Measurements from ENCODE around the gene PRKAR1B. TPM values are rescaled to one million over a fixed set of nuclear protein-coding genes. Genes with fewer than 3 reads are reported as not detected.

Gene PRKAR1B
- total and polyA plus RNA-seq, 2 donors (not counting 1 experiment from before 2014, with no cell fraction given), result 4.5 to 8.6 TPM

DNA sequence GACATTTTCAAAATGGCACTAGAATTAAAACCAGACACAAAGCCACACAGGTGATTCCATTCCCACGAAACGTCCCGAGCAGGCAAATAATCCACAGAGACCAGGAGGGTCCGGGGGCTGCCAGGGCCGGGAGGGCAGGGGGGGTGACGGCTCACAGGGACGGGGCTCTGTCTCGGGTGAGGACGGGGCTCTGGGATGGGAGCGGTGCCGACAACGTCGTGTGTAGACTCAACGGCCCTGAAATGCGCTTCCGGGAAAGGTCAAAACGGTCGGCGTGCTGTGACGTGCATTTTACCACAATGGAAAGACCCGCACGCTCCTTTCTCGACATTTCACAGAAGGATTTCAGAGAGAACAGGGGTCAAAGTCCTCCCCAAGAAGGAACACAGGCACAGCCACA lies 144.2 kb downstream of the PRKAR1B start:
- H3K4me3 ChIP-seq (ENCODE audit: control extremely low read depth in 1 of 5, extremely low read depth in 1 of 5, insufficient read depth in 1 of 5, low read depth in 2 of 5, low read length in 4 of 5), result no peak overlapping the region
- H3K79me2 ChIP-seq (ENCODE audit: control insufficient read depth, insufficient read depth, low read length), result no peaks in the 10 kb centered on the region
- H3K9ac ChIP-seq (ENCODE audit: low read length), result no peak overlapping the region
- H3K27me3 ChIP-seq (replicated peaks in 1 of 4; ENCODE audit: control extremely low read depth in 1 of 4, control insufficient read depth in 3 of 4, insufficient read depth in 4 of 4, low read length in 3 of 4), result no peaks in the 10 kb centered on the region
- POLR2A ChIA-PET, result no interaction called here
- Mint-ChIP-seq H3K9me3 (ENCODE audit: insufficient read depth) (no peaks in the 10 kb centered on the region), H3K27ac (no peak overlapping the region), H3K4me3 (no peak overlapping the region), H3K27me3 (no peaks in the 10 kb centered on the region), H3K4me1 (peaks cover 2% of the 10 kb centered on the region)
- CTCF ChIA-PET, result no interaction called here
- no peaks in the 10 kb centered on the region for H4K20me1 ChIP-seq (ENCODE audit: control insufficient read depth, insufficient read depth, low read length, poor library complexity, severe bottlenecking)
- peaks cover 0 to 24% (median 0%) of the 10 kb centered on the region in 3 donors for H3K9me3 ChIP-seq (ENCODE audit: control extremely low read depth in 1 of 3, control insufficient read depth in 2 of 3, insufficient read depth in 1 of 3, low read length in 2 of 3)
- 97% methylated on average over 23 of the region's 23 CpGs for WGBS (ENCODE audit: insufficient coverage)
- ATAC-seq (ENCODE audit: low read depth), result no peak
- no peaks in the 10 kb centered on the region for H3K4me1 ChIP-seq (ENCODE audit: control insufficient read depth in 2 of 2, insufficient read depth in 2 of 2, low read length in 2 of 2)
- intact Hi-C loops (cut with micrococcal nuclease), result no loop called here
- H3K27ac ChIP-seq (ENCODE audit: low read length in 2 of 2), result no peak overlapping the region
- TF ChIP-seq, protein P1, sequence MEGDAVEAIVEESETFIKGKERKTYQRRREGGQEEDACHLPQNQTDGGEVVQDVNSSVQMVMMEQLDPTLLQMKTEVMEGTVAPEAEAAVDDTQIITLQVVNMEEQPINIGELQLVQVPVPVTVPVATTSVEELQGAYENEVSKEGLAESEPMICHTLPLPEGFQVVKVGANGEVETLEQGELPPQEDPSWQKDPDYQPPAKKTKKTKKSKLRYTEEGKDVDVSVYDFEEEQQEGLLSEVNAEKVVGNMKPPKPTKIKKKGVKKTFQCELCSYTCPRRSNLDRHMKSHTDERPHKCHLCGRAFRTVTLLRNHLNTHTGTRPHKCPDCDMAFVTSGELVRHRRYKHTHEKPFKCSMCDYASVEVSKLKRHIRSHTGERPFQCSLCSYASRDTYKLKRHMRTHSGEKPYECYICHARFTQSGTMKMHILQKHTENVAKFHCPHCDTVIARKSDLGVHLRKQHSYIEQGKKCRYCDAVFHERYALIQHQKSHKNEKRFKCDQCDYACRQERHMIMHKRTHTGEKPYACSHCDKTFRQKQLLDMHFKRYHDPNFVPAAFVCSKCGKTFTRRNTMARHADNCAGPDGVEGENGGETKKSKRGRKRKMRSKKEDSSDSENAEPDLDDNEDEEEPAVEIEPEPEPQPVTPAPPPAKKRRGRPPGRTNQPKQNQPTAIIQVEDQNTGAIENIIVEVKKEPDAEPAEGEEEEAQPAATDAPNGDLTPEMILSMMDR (IDR thresholded peaks at IDR 0.05), result no peak
- TF ChIP-seq EZH2 (IDR thresholded peaks at IDR 0.05; ENCODE audit: borderline replicate concordance, insufficient read depth, low read depth, low read length, poor library complexity, severe bottlenecking), result no peak
- DNase-seq, result no peak
- H3K4me2 ChIP-seq (replicated peaks; ENCODE audit: low read depth, low read length, poor library complexity, severe bottlenecking), result no peak overlapping the region
- no peaks in the 10 kb centered on the region for H3K36me3 ChIP-seq (replicated peaks in 1 of 2; ENCODE audit: control extremely low read depth in 1 of 2, control insufficient read depth in 1 of 2, extremely low read depth in 1 of 2, insufficient read depth in 2 of 2, low read length in 1 of 2)
- H2AFZ ChIP-seq (ENCODE audit: insufficient read depth, low read depth, low read length, poor library complexity, severe bottlenecking), result no peak overlapping the region

DNA sequence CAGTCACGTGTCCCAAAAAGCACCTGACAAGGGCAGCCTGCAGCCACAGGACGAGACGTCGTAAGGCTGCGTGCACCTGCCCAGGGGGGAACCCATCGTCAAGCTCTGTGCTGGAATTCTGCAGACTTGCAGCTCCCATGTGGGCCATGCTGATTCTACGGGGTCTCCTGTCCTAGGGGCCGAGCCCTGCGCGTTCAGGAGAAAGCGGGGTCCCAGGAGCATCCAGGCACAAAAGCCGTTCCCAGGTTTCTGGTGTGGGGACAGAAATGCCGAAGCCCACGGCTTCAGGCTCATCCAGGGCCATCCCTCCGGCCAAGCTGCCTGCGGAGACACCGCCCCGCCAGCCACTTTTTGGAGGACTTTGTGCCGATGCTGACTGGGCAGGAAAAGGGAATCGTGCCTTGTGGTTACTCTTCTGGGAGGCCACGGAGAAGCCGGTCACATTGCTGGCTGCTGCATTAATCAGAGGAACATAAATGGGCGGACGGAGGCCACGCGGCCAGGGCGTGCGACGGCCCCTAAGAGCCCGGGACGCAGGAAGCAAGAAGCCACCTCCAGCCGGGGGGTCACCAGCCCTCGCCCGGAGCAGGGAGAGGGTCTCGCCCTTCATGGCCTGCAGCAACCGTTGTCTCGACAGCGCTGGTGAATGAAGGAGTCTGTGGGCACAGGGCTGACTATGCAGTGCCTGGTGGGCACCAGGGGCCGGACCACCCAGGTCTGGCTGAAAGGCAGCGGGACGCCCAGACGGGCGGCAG lies 144.8 kb downstream of the PRKAR1B start:
- no peaks in the 10 kb centered on the region for H3K36me3 ChIP-seq (replicated peaks in 1 of 2; ENCODE audit: control extremely low read depth in 1 of 2, control insufficient read depth in 1 of 2, extremely low read depth in 1 of 2, insufficient read depth in 2 of 2, low read length in 1 of 2)
- no peak overlapping the region for H3K27ac ChIP-seq (ENCODE audit: low read length in 2 of 2)
- no peak overlapping the region for H3K4me2 ChIP-seq (replicated peaks; ENCODE audit: low read depth, low read length, poor library complexity, severe bottlenecking)
- ChIA-PET CTCF (no interaction called here), POLR2A (no interaction called here)
- H3K9ac ChIP-seq (ENCODE audit: low read length), result no peak overlapping the region
- no peak for DNase-seq
- intact Hi-C loops (cut with micrococcal nuclease), result no loop called here
- WGBS (ENCODE audit: insufficient coverage), result 96% methylated on average over 43 of the region's 43 CpGs
- no peaks in the 10 kb centered on the region for H3K27me3 Mint-ChIP-seq
- H3K9me3 ChIP-seq (ENCODE audit: control extremely low read depth in 1 of 3, control insufficient read depth in 2 of 3, insufficient read depth in 1 of 3, low read length in 2 of 3), result peaks cover 0 to 24% (median 0%) of the 10 kb centered on the region in 3 donors
- H3K4me3 Mint-ChIP-seq, result no peak overlapping the region
- no peaks in the 10 kb centered on the region for H3K4me1 ChIP-seq (ENCODE audit: control insufficient read depth in 2 of 2, insufficient read depth in 2 of 2, low read length in 2 of 2)
- H3K4me1 Mint-ChIP-seq, result peaks cover 2% of the 10 kb centered on the region
- no peak overlapping the region for H3K4me3 ChIP-seq (ENCODE audit: control extremely low read depth in 1 of 5, extremely low read depth in 1 of 5, insufficient read depth in 1 of 5, low read depth in 2 of 5, low read length in 4 of 5)
- no peaks in the 10 kb centered on the region for H4K20me1 ChIP-seq (ENCODE audit: control insufficient read depth, insufficient read depth, low read length, poor library complexity, severe bottlenecking)
- no peaks in the 10 kb centered on the region for H3K9me3 Mint-ChIP-seq (ENCODE audit: insufficient read depth)
- no peaks in the 10 kb centered on the region for H3K27me3 ChIP-seq (replicated peaks in 1 of 4; ENCODE audit: control extremely low read depth in 1 of 4, control insufficient read depth in 3 of 4, insufficient read depth in 4 of 4, low read length in 3 of 4)
- no peak overlapping the region for H3K27ac Mint-ChIP-seq
- H2AFZ ChIP-seq (ENCODE audit: insufficient read depth, low read depth, low read length, poor library complexity, severe bottlenecking), result no peak overlapping the region
- TF ChIP-seq, protein P1 (IDR thresholded peaks at IDR 0.05), result no peak
- TF ChIP-seq EZH2 (IDR thresholded peaks at IDR 0.05; ENCODE audit: borderline replicate concordance, insufficient read depth, low read depth, low read length, poor library complexity, severe bottlenecking), result no peak
- no peaks in the 10 kb centered on the region for H3K79me2 ChIP-seq (ENCODE audit: control insufficient read depth, insufficient read depth, low read length)
- ATAC-seq (ENCODE audit: low read depth), result no peak

All from B cell (primary cell).